DOHH2 (cell line): Measurements from ENCODE around the gene SCN5A.

Experiments used
- H3F3A ChIP-seq: fragments of 200-600 bp; sonication (generic), shearing (Covaris generic); 2 replicates; pipeline ENCODE4 v1.6.0; 2016; ENCODE audit warnings: antibody characterized with exemption, mild to moderate bottlenecking; ENCODE audit not compliant: control insufficient read depth, insufficient read depth
- H3K27ac ChIP-seq: fragments of 200-600 bp; sonication (generic); 2 replicates; pipeline ENCODE4 v1.5.1; 2014; ENCODE audit warnings: low read depth, mild to moderate bottlenecking, low read length, moderate library complexity
- H3K27me3 ChIP-seq: fragments of 200-600 bp; sonication (generic); 2 replicates; pipeline ENCODE4 v1.6.1; 2014; ENCODE audit warnings: mild to moderate bottlenecking, low read length, mixed read lengths; ENCODE audit not compliant: control insufficient read depth
- H3K36me3 ChIP-seq: fragments of 200-600 bp; sonication (generic); 2 replicates; pipeline ENCODE4 v1.6.1; 2014; ENCODE audit warnings: mild to moderate bottlenecking, low read length, moderate library complexity, mixed read lengths; ENCODE audit not compliant: control insufficient read depth
- H3K4me1 ChIP-seq: fragments of 200-600 bp; sonication (generic); 2 replicates; pipeline ENCODE4 v1.6.1; 2014; ENCODE audit warnings: mild to moderate bottlenecking, low read length, mixed read lengths; ENCODE audit not compliant: control insufficient read depth
- H3K4me2 ChIP-seq: fragments of 200-600 bp; sonication (generic); 2 replicates; pipeline ENCODE4 v1.6.0; 2014; ENCODE audit warnings: mild to moderate bottlenecking, low read length, moderate library complexity
- H3K4me3 ChIP-seq: fragments of 200-600 bp; sonication (generic); 2 replicates; pipeline ENCODE4 v1.5.1; 2014; ENCODE audit warnings: mild to moderate bottlenecking, low read length, mixed read lengths
- H3K79me2 ChIP-seq: fragments of 200-600 bp; sonication (generic); 2 replicates; pipeline ENCODE4 v1.6.1; 2014; ENCODE audit warnings: mild to moderate bottlenecking, low read length, mixed read lengths; ENCODE audit not compliant: control insufficient read depth
- H3K9me2 ChIP-seq: fragments of 200-600 bp; sonication (generic); replicated peaks from 2 replicates; pipeline ENCODE4 v1.6.1; 2014; ENCODE audit warnings: mild to moderate bottlenecking, low read length, mixed read lengths; ENCODE audit not compliant: control insufficient read depth
- H3K9me3 ChIP-seq: fragments of 200-600 bp; sonication (generic); 2 replicates; pipeline ENCODE4 v1.6.1; 2014; ENCODE audit warnings: antibody characterized with exemption, low read length, mixed read lengths; ENCODE audit not compliant: control insufficient read depth, insufficient read depth
- H4K20me1 ChIP-seq: fragments of 200-600 bp; sonication (generic); 2 replicates; pipeline ENCODE4 v1.6.0; 2014; ENCODE audit warnings: low read depth, mild to moderate bottlenecking, antibody characterized with exemption, low read length, moderate library complexity; ENCODE audit not compliant: control insufficient read depth, insufficient read depth
- EZH2phosphoT487 ChIP-seq: fragments of 200-600 bp; sonication (generic); IDR thresholded peaks from 2 replicates; pipeline ENCODE4 v1.6.1; 2017; ENCODE audit warnings: borderline replicate concordance, mild to moderate bottlenecking, antibody characterized with exemption, low read length, moderate library complexity, mixed read lengths
- TF ChIP-seq, protein P1 (sequence below): fragments of 200-600 bp; sonication (generic); IDR thresholded peaks from one replicate; pipeline ENCODE4 v1.5.1; 2014; ENCODE audit warnings: antibody characterized with exemption, mild to moderate bottlenecking, low read depth, low read length; ENCODE audit not compliant: poor library complexity, severe bottlenecking

Gene SCN5A

DNA sequence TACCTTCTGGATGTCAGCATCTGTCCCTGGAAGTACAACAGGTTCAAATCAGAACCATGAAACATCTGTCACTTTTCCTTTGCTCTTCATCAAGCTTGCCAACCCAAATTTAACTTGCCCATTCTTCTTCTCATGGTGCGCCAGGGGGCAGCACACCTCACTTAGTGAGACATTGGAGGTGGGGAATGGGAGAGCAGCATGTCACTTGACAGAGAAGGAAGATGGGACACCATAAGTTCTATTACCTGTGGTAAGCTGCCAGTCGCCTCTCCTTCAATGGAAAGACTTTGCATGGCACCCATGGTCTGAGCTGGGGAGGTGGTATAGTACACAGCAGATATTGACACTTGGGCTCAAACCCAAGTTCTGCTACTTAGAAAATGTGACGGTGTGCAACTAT is 2.9 kb downstream of the SCN5A start:
- Histone ChIP-seq H3K9me3 (no peaks in the 10 kb centered on the region), H3K4me2 (no peak overlapping the region), H3K27me3 (peaks cover 14% of the 10 kb centered on the region)

GRCh38 chr3:38646062-38646461 is 3.4 kb downstream of the SCN5A start:
- no peaks in the 10 kb centered on the region; the same call in 1 of the 2 replicates for H3K4me1 ChIP-seq
- H3K4me3 ChIP-seq, result no peak overlapping the region
- H3K27ac ChIP-seq, result no peak overlapping the region
- no peaks in the 10 kb centered on the region for H3K9me3 ChIP-seq
- H3F3A ChIP-seq, result 0 out of 2 replicates have a peak, but pooled peaks cover 3% of the 10 kb centered on the region
- peaks cover 14% of the 10 kb centered on the region for H3K27me3 ChIP-seq
- no peak overlapping the region for H3K4me2 ChIP-seq
- no peaks in the 10 kb centered on the region for H3K36me3 ChIP-seq
- H3K79me2 ChIP-seq, result no peaks in the 10 kb centered on the region
- no peaks in the 10 kb centered on the region for H3K9me2 ChIP-seq
- TF ChIP-seq, protein P1, sequence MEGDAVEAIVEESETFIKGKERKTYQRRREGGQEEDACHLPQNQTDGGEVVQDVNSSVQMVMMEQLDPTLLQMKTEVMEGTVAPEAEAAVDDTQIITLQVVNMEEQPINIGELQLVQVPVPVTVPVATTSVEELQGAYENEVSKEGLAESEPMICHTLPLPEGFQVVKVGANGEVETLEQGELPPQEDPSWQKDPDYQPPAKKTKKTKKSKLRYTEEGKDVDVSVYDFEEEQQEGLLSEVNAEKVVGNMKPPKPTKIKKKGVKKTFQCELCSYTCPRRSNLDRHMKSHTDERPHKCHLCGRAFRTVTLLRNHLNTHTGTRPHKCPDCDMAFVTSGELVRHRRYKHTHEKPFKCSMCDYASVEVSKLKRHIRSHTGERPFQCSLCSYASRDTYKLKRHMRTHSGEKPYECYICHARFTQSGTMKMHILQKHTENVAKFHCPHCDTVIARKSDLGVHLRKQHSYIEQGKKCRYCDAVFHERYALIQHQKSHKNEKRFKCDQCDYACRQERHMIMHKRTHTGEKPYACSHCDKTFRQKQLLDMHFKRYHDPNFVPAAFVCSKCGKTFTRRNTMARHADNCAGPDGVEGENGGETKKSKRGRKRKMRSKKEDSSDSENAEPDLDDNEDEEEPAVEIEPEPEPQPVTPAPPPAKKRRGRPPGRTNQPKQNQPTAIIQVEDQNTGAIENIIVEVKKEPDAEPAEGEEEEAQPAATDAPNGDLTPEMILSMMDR, result no peak
- no peak for TF ChIP-seq EZH2phosphoT487
- no peaks in the 10 kb centered on the region for H4K20me1 ChIP-seq

More for the DNA sequence above, 2.9 kb downstream of the SCN5A start:
- Histone ChIP-seq H3F3A (0 out of 2 replicates have a peak, but pooled peaks cover 3% of the 10 kb centered on the region), H3K36me3 (no peaks in the 10 kb centered on the region), H3K27ac (no peak overlapping the region), H4K20me1 (no peaks in the 10 kb centered on the region), H3K9me2 (no peaks in the 10 kb centered on the region), H3K4me3 (no peak overlapping the region), H3K4me1 (no peaks in the 10 kb centered on the region; the same call in 1 of the 2 replicates), H3K79me2 (no peaks in the 10 kb centered on the region)
- TF ChIP-seq, protein P1, result peak; percentile 74
- TF ChIP-seq EZH2phosphoT487, result no peak

- no peaks in the 10 kb centered on the region for H4K20me1 ChIP-seq
- H3K9me3 ChIP-seq, result no peaks in the 10 kb centered on the region
- H3K27me3 ChIP-seq, result peaks cover 14% of the 10 kb centered on the region
- no peaks in the 10 kb centered on the region for H3K9me2 ChIP-seq
- no peak overlapping the region for H3K27ac ChIP-seq
- no peak overlapping the region for H3K4me3 ChIP-seq
- H3F3A ChIP-seq, result 0 out of 2 replicates have a peak, but pooled peaks cover 2% of the 10 kb centered on the region
- TF ChIP-seq, protein P1, result no peak
- TF ChIP-seq EZH2phosphoT487, result no peak
- H3K4me2 ChIP-seq, result no peak overlapping the region
- no peaks in the 10 kb centered on the region for H3K79me2 ChIP-seq
- no peaks in the 10 kb centered on the region; the same call in 1 of the 2 replicates for H3K4me1 ChIP-seq
- no peaks in the 10 kb centered on the region for H3K36me3 ChIP-seq
Measured at GRCh38 chr3:38645601-38646000, 3.9 kb downstream of the SCN5A start.

DNA sequence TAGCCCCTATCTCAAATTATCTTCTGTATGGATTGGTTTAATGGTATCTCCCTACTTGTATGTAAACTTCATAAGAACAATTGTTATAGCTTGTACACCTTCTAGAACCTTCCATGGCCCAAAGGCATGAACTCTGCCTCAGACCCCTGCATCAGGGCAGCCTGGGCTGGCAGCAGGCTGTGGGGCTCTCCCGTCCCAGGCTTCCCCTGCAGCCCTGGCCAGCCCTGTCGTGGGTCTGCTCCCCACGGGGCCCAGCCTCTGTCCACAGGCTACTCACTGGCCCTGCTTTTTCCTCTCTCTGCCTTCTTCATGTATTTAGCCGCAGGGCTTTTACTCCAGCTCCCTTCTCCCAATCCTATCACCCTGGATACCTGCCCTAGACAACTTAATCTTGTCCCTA is 4.4 kb downstream of the SCN5A start:
- H4K20me1 ChIP-seq, result no peaks in the 10 kb centered on the region
- TF ChIP-seq EZH2phosphoT487, result no peak
- TF ChIP-seq, protein P1, result no peak
- no peaks in the 10 kb centered on the region for H3K79me2 ChIP-seq
- H3K27me3 ChIP-seq, result peaks cover 11% of the 10 kb centered on the region
- H3F3A ChIP-seq, result no peaks in the 10 kb centered on the region
- H3K9me3 ChIP-seq, result no peaks in the 10 kb centered on the region
- no peak overlapping the region for H3K27ac ChIP-seq
- H3K4me2 ChIP-seq, result no peak overlapping the region
- no peaks in the 10 kb centered on the region; the same call in 1 of the 2 replicates for H3K4me1 ChIP-seq
- no peak overlapping the region for H3K4me3 ChIP-seq
- H3K9me2 ChIP-seq, result no peaks in the 10 kb centered on the region
- H3K36me3 ChIP-seq, result no peaks in the 10 kb centered on the region
